ENCODE results near the gene TOX3. TPM values are rescaled to one million over a fixed set of nuclear protein-coding genes. Genes with fewer than 3 reads are reported as not detected.

TOX3 gene
- total RNA-seq, 2 donors from 2014 or later, result not detected

GRCh38 chr16:52471650-52472370 lies 75.1 kb downstream of the TOX3 start:
- H3K4me1 Mint-ChIP-seq, result no peaks in the 10 kb centered on the region
- H3K36me3 Mint-ChIP-seq (ENCODE audit: low read depth), result no peaks in the 10 kb centered on the region
- ATAC-seq (replicated peaks), result no peak
- H3K9me3 Mint-ChIP-seq, result peaks cover 16% of the 10 kb centered on the region
- H3K4me3 Mint-ChIP-seq, result no peak overlapping the region
- no peaks in the 10 kb centered on the region for H3K27me3 Mint-ChIP-seq
- H3K27ac Mint-ChIP-seq, result no peak overlapping the region

GRCh38 chr16:52470585-52470984 lies 76.4 kb downstream of the TOX3 start:
- no peak overlapping the region for H3K27ac Mint-ChIP-seq
- H3K4me1 Mint-ChIP-seq, result no peaks in the 10 kb centered on the region
- H3K9me3 Mint-ChIP-seq, result peaks cover 16% of the 10 kb centered on the region
- no peak for ATAC-seq (replicated peaks)
- no peaks in the 10 kb centered on the region for H3K27me3 Mint-ChIP-seq
- H3K36me3 Mint-ChIP-seq (ENCODE audit: low read depth), result no peaks in the 10 kb centered on the region
- no peak overlapping the region for H3K4me3 Mint-ChIP-seq

DNA sequence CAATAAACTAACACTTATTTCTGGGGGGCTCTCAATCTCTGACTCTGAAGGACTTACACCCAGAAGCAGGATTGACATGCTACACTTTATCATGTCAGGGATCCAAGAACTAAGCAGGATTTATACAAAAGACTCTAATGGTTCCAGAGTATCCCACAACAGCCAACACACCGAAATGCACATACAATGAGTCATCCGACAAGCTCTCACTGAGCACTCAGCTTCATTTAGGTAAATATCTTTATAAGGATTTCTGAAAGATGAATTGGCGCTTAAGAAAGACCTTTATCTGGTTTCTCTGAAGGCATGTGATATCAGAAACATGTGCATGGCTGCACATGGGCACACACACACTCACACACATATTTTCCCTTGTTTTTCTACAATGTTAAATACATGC lies 77.2 kb downstream of the TOX3 start:
- Mint-ChIP-seq H3K27me3 (no peaks in the 10 kb centered on the region), H3K27ac (no peak overlapping the region), H3K4me3 (no peak overlapping the region), H3K9me3 (peaks cover 11% of the 10 kb centered on the region), H3K4me1 (no peaks in the 10 kb centered on the region), H3K36me3 (ENCODE audit: low read depth) (no peaks in the 10 kb centered on the region)
- no peak for ATAC-seq (replicated peaks)

GRCh38 chr16:52469091-52469490 lies 77.9 kb downstream of the TOX3 start:
- Mint-ChIP-seq H3K27me3 (no peaks in the 10 kb centered on the region), H3K27ac (no peak overlapping the region), H3K4me3 (no peak overlapping the region), H3K4me1 (no peaks in the 10 kb centered on the region), H3K9me3 (peaks cover 6% of the 10 kb centered on the region), H3K36me3 (ENCODE audit: low read depth) (no peaks in the 10 kb centered on the region)
- ATAC-seq (replicated peaks), result no peak

DNA sequence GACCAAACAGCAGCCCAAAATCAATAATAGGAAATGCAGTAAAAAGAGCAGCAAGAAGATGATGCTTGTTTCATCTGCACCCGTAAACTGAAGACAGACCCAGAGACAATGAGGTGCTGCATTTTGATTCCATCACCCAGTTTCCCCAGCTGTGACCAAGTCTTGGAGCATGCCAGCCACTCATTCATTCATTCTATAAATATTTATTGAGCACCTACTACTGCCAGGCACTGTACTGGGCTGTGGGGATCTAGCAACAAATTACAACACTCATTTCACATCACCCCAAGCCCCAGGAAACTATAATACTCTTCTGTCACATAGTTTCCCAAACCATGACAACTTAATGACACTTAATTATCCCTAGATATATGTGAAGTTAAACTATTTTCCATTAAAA lies 79.2 kb downstream of the TOX3 start:
- H3K36me3 Mint-ChIP-seq (ENCODE audit: low read depth), result no peaks in the 10 kb centered on the region
- H3K9me3 Mint-ChIP-seq, result no peaks in the 10 kb centered on the region
- no peaks in the 10 kb centered on the region for H3K27me3 Mint-ChIP-seq
- H3K4me1 Mint-ChIP-seq, result no peaks in the 10 kb centered on the region
- H3K4me3 Mint-ChIP-seq, result no peak overlapping the region
- ATAC-seq (replicated peaks), result no peak
- no peak overlapping the region for H3K27ac Mint-ChIP-seq

GRCh38 chr16:52466994-52467393 lies 79.9 kb downstream of the TOX3 start:
- Mint-ChIP-seq H3K4me3 (no peak overlapping the region), H3K9me3 (no peaks in the 10 kb centered on the region), H3K27ac (no peak overlapping the region), H3K36me3 (ENCODE audit: low read depth) (no peaks in the 10 kb centered on the region), H3K4me1 (no peaks in the 10 kb centered on the region), H3K27me3 (no peaks in the 10 kb centered on the region)
- ATAC-seq (replicated peaks), result no peak

DNA sequence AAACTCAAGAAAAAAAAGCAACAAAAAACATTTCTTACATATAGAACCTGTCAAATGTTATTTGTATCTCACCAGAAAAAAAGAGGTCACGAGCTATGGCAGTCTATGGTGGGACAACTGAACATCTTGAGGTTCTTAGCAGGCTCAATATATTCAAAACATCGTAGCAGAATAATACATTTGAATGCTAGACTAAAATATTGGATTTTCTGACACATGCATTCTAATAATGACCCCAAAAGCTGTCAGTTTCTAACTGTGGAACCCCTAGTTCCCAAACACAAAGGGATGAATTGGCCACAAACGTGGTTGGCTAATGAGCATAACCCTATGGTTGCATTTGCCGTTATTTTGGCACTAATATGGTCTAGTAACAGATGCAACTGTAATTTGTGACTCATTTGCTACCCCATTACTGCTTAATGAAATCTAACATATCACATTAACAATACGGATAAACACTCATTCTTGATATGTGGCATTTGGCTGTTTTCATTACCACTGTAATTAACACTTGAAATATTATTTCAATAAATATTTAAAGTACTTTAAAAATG lies 81.2 kb downstream of the TOX3 start:
- no peak for ATAC-seq (replicated peaks)
- Mint-ChIP-seq H3K36me3 (ENCODE audit: low read depth) (no peaks in the 10 kb centered on the region), H3K27ac (no peak overlapping the region), H3K4me1 (no peaks in the 10 kb centered on the region), H3K9me3 (no peaks in the 10 kb centered on the region), H3K4me3 (no peak overlapping the region), H3K27me3 (no peaks in the 10 kb centered on the region)

- Mint-ChIP-seq H3K36me3 (ENCODE audit: low read depth) (no peaks in the 10 kb centered on the region), H3K4me3 (no peak overlapping the region), H3K9me3 (no peaks in the 10 kb centered on the region), H3K27ac (no peak overlapping the region), H3K27me3 (no peaks in the 10 kb centered on the region), H3K4me1 (no peaks in the 10 kb centered on the region)
- ATAC-seq (replicated peaks), result no peak
Measured at GRCh38 chr16:52463904-52464303, 83.0 kb downstream of the TOX3 start.

GRCh38 chr16:52462816-52463215 lies 84.1 kb downstream of the TOX3 start:
- no peak for ATAC-seq (replicated peaks)
- Mint-ChIP-seq H3K27ac (no peak overlapping the region), H3K9me3 (no peaks in the 10 kb centered on the region), H3K27me3 (no peaks in the 10 kb centered on the region), H3K36me3 (ENCODE audit: low read depth) (no peaks in the 10 kb centered on the region), H3K4me3 (no peak overlapping the region), H3K4me1 (no peaks in the 10 kb centered on the region)

DNA sequence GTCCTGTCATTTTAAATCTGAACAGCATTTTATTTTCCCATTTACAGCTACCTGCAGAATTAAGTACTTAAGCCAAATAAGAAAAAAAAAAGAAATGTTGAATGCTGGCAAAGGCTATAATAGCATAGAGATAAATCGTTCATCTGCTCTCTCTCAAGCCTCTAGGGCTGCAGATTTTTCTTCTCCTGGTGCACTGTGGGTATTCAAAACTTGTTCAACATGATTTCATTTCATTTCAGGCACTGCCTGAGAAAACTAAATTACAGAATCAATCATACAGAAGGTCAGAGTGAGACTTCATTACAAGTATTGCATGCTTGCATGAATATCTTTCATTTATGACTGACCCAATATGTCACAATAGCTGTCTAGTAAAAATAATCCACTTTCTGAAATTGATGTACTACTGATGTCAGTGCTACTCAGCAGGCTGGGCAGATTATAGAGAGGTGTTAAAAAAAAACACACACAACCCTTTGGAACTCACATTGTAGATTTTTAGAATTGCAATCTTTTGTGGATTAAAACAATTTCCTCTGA lies 86.2 kb downstream of the TOX3 start:
- Mint-ChIP-seq H3K27me3 (no peaks in the 10 kb centered on the region), H3K36me3 (ENCODE audit: low read depth) (no peaks in the 10 kb centered on the region), H3K9me3 (peaks cover under 1% of the 10 kb centered on the region), H3K4me3 (no peak overlapping the region), H3K27ac (no peak overlapping the region), H3K4me1 (no peaks in the 10 kb centered on the region)
- no peak for ATAC-seq (replicated peaks)

GRCh38 chr16:52456368-52456767 lies 90.6 kb downstream of the TOX3 start:
- no peak overlapping the region for H3K27ac Mint-ChIP-seq
- no peak overlapping the region for H3K4me3 Mint-ChIP-seq
- ATAC-seq (replicated peaks), result no peak
- H3K36me3 Mint-ChIP-seq (ENCODE audit: low read depth), result no peaks in the 10 kb centered on the region
- no peaks in the 10 kb centered on the region for H3K27me3 Mint-ChIP-seq
- peaks cover 4% of the 10 kb centered on the region for H3K9me3 Mint-ChIP-seq
- H3K4me1 Mint-ChIP-seq, result no peaks in the 10 kb centered on the region

DNA sequence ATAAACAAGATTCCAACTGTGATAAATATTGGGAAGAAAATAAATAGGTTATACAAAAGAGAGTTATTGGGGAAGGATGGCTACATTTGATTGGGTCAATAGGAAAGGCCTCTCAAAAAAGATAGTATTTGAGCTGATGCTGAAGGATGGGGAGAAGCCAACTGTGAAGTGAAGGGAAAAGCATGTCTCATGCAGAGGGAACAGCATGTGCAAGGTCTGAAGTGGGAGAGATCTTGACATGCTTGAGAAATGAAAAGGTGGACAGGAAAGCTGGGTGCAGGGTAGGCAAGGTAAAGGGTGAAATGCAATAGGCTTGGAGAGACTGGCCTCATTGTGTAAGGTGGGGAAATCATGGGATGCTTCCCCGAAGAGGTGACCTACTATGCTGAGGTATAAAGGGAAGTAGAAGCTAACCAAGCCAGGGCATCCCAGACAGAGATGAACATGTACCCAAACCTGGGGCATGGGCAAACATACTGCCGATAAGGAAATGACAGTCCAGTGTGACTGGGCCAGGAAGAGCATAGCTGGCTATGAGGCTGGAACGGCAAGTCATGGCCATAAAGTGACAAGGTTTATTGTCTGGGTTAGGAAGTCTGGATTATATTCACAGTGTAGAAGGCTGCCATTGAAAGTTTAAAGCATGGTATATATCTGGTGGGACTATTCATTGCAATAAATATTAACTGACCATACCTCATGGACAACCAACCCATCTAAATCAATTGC lies 91.2 kb downstream of the TOX3 start:
- Mint-ChIP-seq H3K4me3 (no peak overlapping the region), H3K4me1 (no peaks in the 10 kb centered on the region), H3K27ac (no peak overlapping the region), H3K36me3 (ENCODE audit: low read depth) (no peaks in the 10 kb centered on the region), H3K27me3 (no peaks in the 10 kb centered on the region), H3K9me3 (peaks cover 4% of the 10 kb centered on the region)
- ATAC-seq (replicated peaks), result no peak

DNA sequence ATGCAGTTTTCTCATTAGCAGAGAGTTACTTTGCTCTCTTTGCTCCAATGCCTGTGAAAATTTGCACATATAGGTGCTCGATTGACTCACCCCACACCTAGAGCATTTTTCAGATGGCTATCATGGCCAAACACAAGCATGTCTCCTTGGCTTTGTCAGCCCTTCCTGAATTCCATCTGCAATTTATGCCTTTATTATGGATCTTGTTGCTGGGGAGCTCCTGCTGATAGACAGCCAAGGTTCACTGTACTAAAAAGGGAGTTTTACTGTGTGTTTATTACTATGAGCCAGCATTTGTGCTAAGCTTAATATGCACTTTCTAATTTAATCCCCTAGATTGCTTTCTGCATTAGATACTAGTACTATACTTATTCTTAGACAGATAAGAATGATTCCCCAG lies 93.3 kb downstream of the TOX3 start:
- no peaks in the 10 kb centered on the region for H3K36me3 Mint-ChIP-seq (ENCODE audit: low read depth)
- peaks cover 10% of the 10 kb centered on the region for H3K9me3 Mint-ChIP-seq
- H3K27me3 Mint-ChIP-seq, result no peaks in the 10 kb centered on the region
- H3K4me1 Mint-ChIP-seq, result no peaks in the 10 kb centered on the region
- no peak overlapping the region for H3K4me3 Mint-ChIP-seq
- ATAC-seq (replicated peaks), result no peak
- H3K27ac Mint-ChIP-seq, result no peak overlapping the region

DNA sequence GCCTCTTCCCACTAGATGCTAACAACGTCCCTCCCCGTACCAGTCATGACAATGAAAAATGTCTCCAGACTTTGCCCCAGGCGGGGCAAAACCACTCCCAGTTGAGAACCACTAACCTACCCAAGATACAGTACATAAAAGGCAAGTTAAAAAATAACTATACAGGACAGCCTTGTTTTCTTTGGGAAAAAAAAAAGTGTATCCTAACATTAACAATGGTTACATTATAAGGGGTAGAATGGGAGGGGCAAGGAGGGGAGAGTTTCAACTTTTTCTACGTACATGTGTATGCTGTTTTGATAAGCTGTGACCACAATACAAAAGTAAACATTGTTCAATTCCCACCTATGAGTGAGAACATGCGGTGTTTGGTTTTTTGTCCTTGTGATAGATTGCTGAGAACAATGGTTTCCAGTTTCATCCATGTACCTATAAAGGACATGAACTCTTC lies 94.9 kb downstream of the TOX3 start:
- no peak overlapping the region for H3K4me3 Mint-ChIP-seq
- H3K27ac Mint-ChIP-seq, result no peak overlapping the region
- peaks cover 12% of the 10 kb centered on the region for H3K9me3 Mint-ChIP-seq
- ATAC-seq (replicated peaks), result no peak
- no peaks in the 10 kb centered on the region for H3K36me3 Mint-ChIP-seq (ENCODE audit: low read depth)
- no peaks in the 10 kb centered on the region for H3K27me3 Mint-ChIP-seq
- H3K4me1 Mint-ChIP-seq, result no peaks in the 10 kb centered on the region

GRCh38 chr16:52450916-52451315 lies 96.0 kb downstream of the TOX3 start:
- Mint-ChIP-seq H3K4me3 (no peak overlapping the region), H3K27ac (no peak overlapping the region), H3K4me1 (no peaks in the 10 kb centered on the region), H3K36me3 (ENCODE audit: low read depth) (no peaks in the 10 kb centered on the region), H3K27me3 (no peaks in the 10 kb centered on the region), H3K9me3 (peaks cover 12% of the 10 kb centered on the region)
- ATAC-seq (replicated peaks), result no peak

All from activated T-helper 17 cell treated with anti-CD3 and anti-CD28 coated beads, Interleukin-2, amount 50 U/mL, for 72 hours (primary cell).